ENCODE measurements around the gene HSD17B12. TPM values are rescaled to one million over a fixed set of nuclear protein-coding genes. Genes with fewer than 3 reads are reported as not detected.

The HSD17B12 gene
- total RNA-seq, 2 experiments from 2014 or later: 70.9 to 138 TPM

DNA sequence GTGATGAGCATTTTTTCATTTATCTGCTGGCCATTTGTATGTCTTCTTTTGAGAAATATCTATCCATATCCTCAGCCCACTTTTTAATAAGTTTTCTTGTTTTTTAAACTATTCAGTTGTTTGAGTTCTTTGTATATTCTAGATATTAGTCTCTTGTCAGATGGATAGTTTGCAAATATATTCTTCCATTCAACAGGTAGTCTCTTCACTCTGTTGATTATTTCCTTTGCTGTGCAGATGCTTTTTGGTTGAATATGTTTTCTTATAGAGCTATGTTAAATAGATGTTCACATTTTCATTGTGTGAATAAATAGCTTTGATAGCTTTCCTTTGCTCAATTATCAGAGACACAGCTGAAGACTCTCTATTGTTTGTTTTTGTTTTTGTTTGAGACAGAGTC is 131.9 kb downstream of the HSD17B12 start:
- Histone ChIP-seq H3K9me3 (ENCODE audit: low read length) (no peaks in the 10 kb centered on the region), H3K4me1 (ENCODE audit: insufficient read depth, low read length, poor library complexity, severe bottlenecking) (no peaks in the 10 kb centered on the region), H2AFZ (ENCODE audit: low read length) (no peak overlapping the region), H4K20me1 (ENCODE audit: insufficient read depth, low read length) (no peaks in the 10 kb centered on the region), H3K79me2 (ENCODE audit: insufficient read depth, low read depth, low read length) (no peaks in the 10 kb centered on the region), H3K27ac (ENCODE audit: low read depth, low read length, poor library complexity, severe bottlenecking) (no peak overlapping the region), H3K36me3 (ENCODE audit: insufficient read depth, low read length) (peaks cover 19% of the 10 kb centered on the region), H3K9me2 (ENCODE audit: insufficient read depth, low read length) (no peaks in the 10 kb centered on the region), H3K4me2 (ENCODE audit: low read length) (no peak overlapping the region), H3K4me3 (ENCODE audit: low read depth, low read length, poor library complexity, severe bottlenecking) (no peak overlapping the region)
- ChIA-PET CTCF (ENCODE audit: unreplicated experiment) (no interaction called here), POLR2A (interaction anchor here (0.6 to 0.7 kb wide), 2 partner anchors 21 to 288 kb away, joined by 3 read pairs; no protein-coding TSS in a partner anchor)
- no TSS peak for BruUV-seq (replicated peaks)
- intact Hi-C loops (cut with micrococcal nuclease; ENCODE audit: unreplicated experiment): no loop called here
- no peak for TF ChIP-seq EZH2phosphoT487 (IDR thresholded peaks at IDR 0.05; ENCODE audit: borderline replicate concordance, low read depth, low read length)
- TF ChIP-seq CTCF (conservative IDR thresholded peaks at IDR 0.05; ENCODE audit: low read length): no peak
- no peak for DNase-seq (ENCODE audit: low spot score)

DNA sequence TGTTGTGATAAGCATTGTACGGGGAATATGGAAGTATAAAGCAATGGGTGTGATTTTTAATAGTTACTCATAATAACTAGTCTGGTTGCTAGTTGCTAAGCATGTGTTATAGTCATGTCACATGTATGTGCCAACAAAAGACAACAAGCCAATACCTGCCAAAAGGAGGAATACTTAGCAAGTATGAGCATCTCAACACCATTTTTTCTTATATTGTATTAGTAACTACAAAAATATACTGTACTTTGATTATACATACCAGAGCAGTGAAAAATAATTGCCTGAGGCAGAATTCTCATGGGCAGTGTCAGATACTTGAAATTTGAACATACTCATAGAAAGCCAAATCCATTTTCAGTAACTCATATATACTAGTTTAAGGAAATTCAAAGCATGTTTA is 137.7 kb downstream of the HSD17B12 start:
- no peak for TF ChIP-seq EZH2phosphoT487 (IDR thresholded peaks at IDR 0.05; ENCODE audit: borderline replicate concordance, low read depth, low read length)
- TF ChIP-seq CTCF (conservative IDR thresholded peaks at IDR 0.05; ENCODE audit: low read length): no peak
- Histone ChIP-seq H2AFZ (ENCODE audit: low read length) (no peak overlapping the region), H3K4me2 (ENCODE audit: low read length) (no peak overlapping the region), H3K4me1 (ENCODE audit: insufficient read depth, low read length, poor library complexity, severe bottlenecking) (no peaks in the 10 kb centered on the region), H4K20me1 (ENCODE audit: insufficient read depth, low read length) (no peaks in the 10 kb centered on the region), H3K9me3 (ENCODE audit: low read length) (no peaks in the 10 kb centered on the region; the same call in 1 of the 2 replicates), H3K27ac (ENCODE audit: low read depth, low read length, poor library complexity, severe bottlenecking) (no peak overlapping the region), H3K36me3 (ENCODE audit: insufficient read depth, low read length) (peaks cover 64% of the 10 kb centered on the region), H3K9me2 (ENCODE audit: insufficient read depth, low read length) (no peaks in the 10 kb centered on the region), H3K79me2 (ENCODE audit: insufficient read depth, low read depth, low read length) (no peaks in the 10 kb centered on the region), H3K4me3 (ENCODE audit: low read depth, low read length, poor library complexity, severe bottlenecking) (no peak overlapping the region)
- intact Hi-C loops (cut with micrococcal nuclease; ENCODE audit: unreplicated experiment): no loop called here
- ChIA-PET CTCF (ENCODE audit: unreplicated experiment) (no interaction called here), POLR2A (no interaction called here)
- no peak for DNase-seq (ENCODE audit: low spot score)
- no TSS peak for BruUV-seq (replicated peaks)

DNA sequence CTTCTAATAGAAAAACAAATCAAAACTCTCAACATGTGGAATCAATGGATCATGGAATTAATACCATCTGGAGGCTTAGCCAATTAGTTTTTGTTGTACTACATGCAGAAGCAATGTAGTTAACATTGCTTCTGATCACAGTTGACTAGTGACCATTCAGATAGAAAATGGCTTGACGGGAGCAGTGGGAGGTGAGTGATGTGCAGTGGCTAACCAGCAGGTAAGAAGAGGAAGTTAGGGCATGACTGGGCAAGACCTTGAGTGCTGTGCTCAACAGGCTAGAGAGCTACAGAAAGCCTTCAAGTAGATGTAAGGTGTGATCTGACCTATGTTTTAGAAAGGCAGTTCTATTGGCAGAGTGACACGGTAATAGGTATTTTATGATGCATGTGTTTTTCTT is 139.4 kb downstream of the HSD17B12 start:
- H3K4me1 ChIP-seq (ENCODE audit: insufficient read depth, low read length, poor library complexity, severe bottlenecking): no peaks in the 10 kb centered on the region
- ChIA-PET POLR2A (no interaction called here), CTCF (ENCODE audit: unreplicated experiment) (no interaction called here)
- H3K4me3 ChIP-seq (ENCODE audit: low read depth, low read length, poor library complexity, severe bottlenecking): no peak overlapping the region
- no TSS peak for BruUV-seq (replicated peaks)
- intact Hi-C loops (cut with micrococcal nuclease; ENCODE audit: unreplicated experiment): no loop called here
- H3K36me3 ChIP-seq (ENCODE audit: insufficient read depth, low read length): peaks cover 69% of the 10 kb centered on the region
- TF ChIP-seq CTCF (conservative IDR thresholded peaks at IDR 0.05; ENCODE audit: low read length) (no peak), EZH2phosphoT487 (IDR thresholded peaks at IDR 0.05; ENCODE audit: borderline replicate concordance, low read depth, low read length) (no peak)
- no peak overlapping the region for H3K27ac ChIP-seq (ENCODE audit: low read depth, low read length, poor library complexity, severe bottlenecking)
- H3K4me2 ChIP-seq (ENCODE audit: low read length): no peak overlapping the region
- H3K79me2 ChIP-seq (ENCODE audit: insufficient read depth, low read depth, low read length): no peaks in the 10 kb centered on the region
- no peaks in the 10 kb centered on the region for H3K9me2 ChIP-seq (ENCODE audit: insufficient read depth, low read length)
- no peaks in the 10 kb centered on the region for H4K20me1 ChIP-seq (ENCODE audit: insufficient read depth, low read length)
- no peaks in the 10 kb centered on the region; the same call in 1 of the 2 replicates for H3K9me3 ChIP-seq (ENCODE audit: low read length)
- H2AFZ ChIP-seq (ENCODE audit: low read length): no peak overlapping the region
- no peak for DNase-seq (ENCODE audit: low spot score)

Measured in OCI-LY7 (cell line).